Uterus (tissue), 4 donors: ENCODE measurements around the gene STPG4. TPM values are rescaled to one million over a fixed set of nuclear protein-coding genes. Genes with fewer than 3 reads are reported as not detected.

ENCODE experiments used
- DNase-seq, 2 donors: peaks; one replicate each; pipeline ENCODE4 v3.0.0-alpha.2; 2019 to 2020
- H3K27ac ChIP-seq, 2 donors: fragments of 200-600 bp; sonication (generic); 1 replicate in 1 of 2; 2 replicates in 1 of 2; pipeline ENCODE4 v1.5.1; 2016 to 2018
- H3K27me3 ChIP-seq, 2 donors: fragments of 200-600 bp; sonication (generic); one replicate each; pipeline ENCODE4 v1.5.1; 2018 to 2019; ENCODE audit warnings: control low read depth in 1 of 2
- H3K36me3 ChIP-seq, 2 donors: fragments of 200-600 bp; sonication (generic); one replicate each; pipeline ENCODE4 v1.5.1; 2019; ENCODE audit warnings: control low read depth in 1 of 2
- H3K4me1 ChIP-seq, 2 donors: fragments of 200-600 bp; sonication (generic); one replicate each; pipeline ENCODE4 v1.5.1; 2018 to 2019; ENCODE audit warnings: control low read depth in 1 of 2
- H3K4me3 ChIP-seq, 2 donors: fragments of 200-600 bp; sonication (generic); 1 replicate in 1 of 2; 2 replicates in 1 of 2; pipeline ENCODE4 v1.5.1; 2018 to 2019; ENCODE audit warnings: mild to moderate bottlenecking in 1 of 2
- H3K9me3 ChIP-seq, 2 donors: fragments of 200-600 bp; sonication (generic); one replicate each; pipeline ENCODE4 v1.5.1; 2019; ENCODE audit warnings: control low read depth in 1 of 2
- CTCF ChIP-seq, 4 experiments: fragments of 200-600 bp in 2 of 4; fragments of 450-650 bp in 2 of 4; sonication (generic) in 2 of 4; IDR thresholded peaks; one replicate each; pipeline ENCODE4 v1.5.1; 2016 to 2019; ENCODE audit warnings: antibody characterized with exemption in 4 of 4, mild to moderate bottlenecking in 2 of 4, moderate library complexity in 1 of 4
- POLR2A ChIP-seq, 2 donors: fragments of 450-650 bp; IDR thresholded peaks; one replicate each; pipeline ENCODE4 v1.6.1; 2016; ENCODE audit warnings: antibody characterized with exemption in 2 of 2, mild to moderate bottlenecking in 1 of 2, moderate library complexity in 1 of 2
- intact Hi-C: fragments of 100-400 bp; cut with DNase I; formaldehyde crosslinking; loops from one replicate; pipeline ENCODE4 v1.15.1; 2023; ENCODE audit warnings: low total_unique reads
- total RNA-seq, 4 donors: library from RNA; depleted of rRNA in 3 of 4; stranded (reverse); fragments of >200 nt in 3 of 4; gene quantifications; one replicate each; pipeline versions ENCODE4 v1.1.0 to v1.2.4, GENCODE V29; 2014 to 2023
- donor health status: DM: yes; HTN: yes; CAD: no.

STPG4 gene
- total RNA-seq, 4 donors from 2014 or later, result 1.0 TPM; not detected in 3

DNA sequence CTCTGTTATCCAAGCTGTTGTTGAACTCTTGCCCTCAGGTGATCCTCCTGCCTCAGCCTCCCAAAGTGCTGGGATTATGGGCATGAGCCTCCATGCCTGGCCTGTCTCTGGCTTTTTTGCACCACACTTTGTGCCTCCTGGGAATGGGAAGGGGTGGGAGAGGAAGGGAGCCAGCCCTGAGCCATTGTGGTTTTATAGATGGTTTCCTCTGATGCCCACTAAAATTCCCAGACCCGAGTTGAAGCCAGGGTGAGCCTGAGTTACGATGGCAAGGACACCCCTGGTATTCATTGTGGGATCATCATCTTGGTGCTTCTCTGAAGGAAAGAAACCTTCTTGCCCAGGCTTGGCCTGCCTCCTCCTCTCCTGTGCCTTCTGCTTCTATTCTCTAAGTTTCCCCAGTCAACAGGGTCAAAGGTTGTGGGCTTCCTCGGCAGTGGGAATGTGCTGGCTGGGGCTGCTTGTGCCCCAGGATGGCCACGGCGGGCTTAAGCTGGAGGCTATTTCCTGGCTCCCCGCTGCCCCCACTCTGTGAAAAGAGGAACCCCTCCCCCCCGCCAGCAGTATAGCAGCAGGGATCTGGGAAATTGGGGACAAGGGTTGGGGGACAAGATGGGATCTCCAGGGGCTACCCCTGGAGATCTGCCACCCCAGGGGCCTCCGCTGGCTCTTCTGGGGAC, 106.2 kb downstream of the STPG4 start:
- Histone ChIP-seq H3K4me1 (peaks cover 0 to under 1% of the 10 kb centered on the region in 2 donors), H3K9me3 (no peaks in the 10 kb centered on the region), H3K27ac (no peak overlapping the region), H3K27me3 (no peaks in the 10 kb centered on the region), H3K4me3 (no peak overlapping the region), H3K36me3 (no peaks in the 10 kb centered on the region)
- intact Hi-C loops, result no loop called here
- TF ChIP-seq CTCF (IDR thresholded peaks at IDR 0.05), result no peak
- TF ChIP-seq POLR2A (IDR thresholded peaks at IDR 0.05), result no peak
- DNase-seq, result no peak

DNA sequence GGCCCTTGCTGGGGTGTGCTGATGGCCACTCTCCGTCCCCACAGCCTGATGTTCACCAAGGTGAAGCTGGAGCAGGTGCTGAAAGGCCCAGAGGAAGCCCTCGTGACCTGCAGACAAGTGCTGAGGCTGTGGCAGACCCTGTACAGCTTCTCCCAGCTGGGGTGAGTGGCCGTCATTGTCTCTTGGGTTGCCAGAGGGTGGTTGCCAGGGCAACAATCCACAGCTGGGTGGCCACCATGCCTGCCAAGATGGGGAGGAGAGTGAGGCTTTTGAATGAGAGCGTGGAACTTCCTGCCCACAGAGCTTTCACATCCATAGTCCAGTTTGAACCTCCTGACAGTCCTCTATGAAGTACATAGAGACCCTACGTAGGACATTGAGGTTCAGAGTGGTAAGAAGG, 108.8 kb downstream of the STPG4 start:
- intact Hi-C loops, result no loop called here
- H3K9me3 ChIP-seq, result no peaks in the 10 kb centered on the region
- peaks cover 6 to 12% of the 10 kb centered on the region in 2 donors for H3K4me1 ChIP-seq
- TF ChIP-seq POLR2A (IDR thresholded peaks at IDR 0.05) (no peak), CTCF (IDR thresholded peaks at IDR 0.05) (no peak)
- H3K27ac ChIP-seq, result no peak overlapping the region
- H3K27me3 ChIP-seq, result no peaks in the 10 kb centered on the region
- H3K4me3 ChIP-seq, result no peak overlapping the region
- no peak for DNase-seq
- H3K36me3 ChIP-seq, result no peaks in the 10 kb centered on the region

DNA sequence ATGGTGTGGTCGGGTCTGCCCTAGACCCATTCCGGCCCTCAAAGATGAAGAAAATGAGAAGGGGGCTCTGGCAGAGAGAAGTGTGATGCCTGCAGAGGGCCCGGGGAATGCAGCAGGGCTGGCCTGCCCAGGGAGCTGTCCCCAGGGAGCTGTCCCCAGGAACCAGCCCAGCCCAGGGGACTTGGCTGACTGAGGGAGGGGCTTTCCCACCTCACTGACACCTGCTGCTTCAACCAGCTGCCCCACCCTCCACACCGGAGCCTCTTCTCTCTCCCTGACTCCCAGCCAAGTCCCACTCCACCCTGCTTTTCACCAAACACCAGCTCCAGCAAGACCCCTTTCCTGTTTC, 111.2 kb downstream of the STPG4 start:
- H3K4me1 ChIP-seq, result peaks cover 6 to 16% of the 10 kb centered on the region in 2 donors
- intact Hi-C loops, result no loop called here
- H3K27me3 ChIP-seq, result no peaks in the 10 kb centered on the region

GRCh38 chr2:47043142-47043890, 111.8 kb downstream of the STPG4 start:
- H3K27ac ChIP-seq, result peak overlapping the region; percentile 66 to 75
- H3K4me3 ChIP-seq, result no peak overlapping the region
- intact Hi-C loops, result no loop called here
- no peaks in the 10 kb centered on the region for H3K36me3 ChIP-seq
- H3K4me1 ChIP-seq, result peaks cover 6 to 16% of the 10 kb centered on the region in 2 donors
- TF ChIP-seq CTCF (IDR thresholded peaks at IDR 0.05) (peak in 1 of 4 experiments; percentile 2), POLR2A (IDR thresholded peaks at IDR 0.05) (no peak)
- no peaks in the 10 kb centered on the region for H3K9me3 ChIP-seq
- H3K27me3 ChIP-seq, result no peaks in the 10 kb centered on the region
- peak; percentile 61 to 63 for DNase-seq

More for the DNA sequence above, 111.2 kb downstream of the STPG4 start:
- DNase-seq, result no peak
- Histone ChIP-seq H3K27ac (peak overlapping the region; percentile 66 to 75), H3K9me3 (no peaks in the 10 kb centered on the region), H3K4me3 (no peak overlapping the region), H3K36me3 (no peaks in the 10 kb centered on the region)
- TF ChIP-seq POLR2A (IDR thresholded peaks at IDR 0.05) (no peak), CTCF (IDR thresholded peaks at IDR 0.05) (no peak)
